GM18870 (cell line): ENCODE results near the gene HES7.

Experiments used
- ATAC-seq: cut with Tn5 transposase; IDR thresholded peaks from one replicate; pipeline ENCODE4 v1.9.1; 2021; ENCODE audit warnings: moderate library complexity; ENCODE audit not compliant: unreplicated experiment

The HES7 gene

DNA sequence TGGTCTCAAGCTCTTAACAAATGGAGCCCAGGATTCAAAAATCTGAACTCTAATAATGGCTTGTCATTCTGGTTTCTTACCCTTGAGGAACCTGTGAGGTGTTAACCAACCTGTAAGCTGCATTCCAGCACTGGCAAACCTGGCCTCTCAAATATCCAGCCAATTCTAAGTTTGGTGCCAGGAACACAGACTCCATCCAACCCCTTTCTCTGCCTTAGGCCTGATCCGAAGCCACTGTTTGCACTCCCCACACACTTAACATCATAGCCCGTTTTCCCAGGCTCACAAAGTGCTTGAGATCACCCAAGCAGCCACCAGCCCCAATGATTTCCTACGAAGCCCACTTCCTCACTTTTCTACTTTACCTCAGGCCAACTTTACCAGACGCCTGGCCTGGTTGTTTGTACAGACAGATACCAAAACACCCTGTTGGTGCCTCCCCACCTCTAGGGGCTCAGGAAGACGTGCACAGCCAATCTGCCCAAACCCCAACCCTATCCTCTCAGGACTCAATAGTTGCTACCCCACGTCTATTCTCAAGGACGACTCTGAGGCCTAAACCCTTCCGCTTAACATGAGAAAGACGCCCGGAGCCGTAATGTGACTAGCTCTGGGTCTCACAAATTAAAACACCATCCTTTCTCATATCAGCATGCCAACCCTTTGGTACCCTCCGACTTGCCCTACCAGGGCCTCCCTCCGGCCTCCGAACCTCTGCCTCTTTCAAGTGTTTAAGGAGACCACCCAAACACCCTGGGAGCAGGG, 31.5 kb upstream of the HES7 start:
- no peak for ATAC-seq

DNA sequence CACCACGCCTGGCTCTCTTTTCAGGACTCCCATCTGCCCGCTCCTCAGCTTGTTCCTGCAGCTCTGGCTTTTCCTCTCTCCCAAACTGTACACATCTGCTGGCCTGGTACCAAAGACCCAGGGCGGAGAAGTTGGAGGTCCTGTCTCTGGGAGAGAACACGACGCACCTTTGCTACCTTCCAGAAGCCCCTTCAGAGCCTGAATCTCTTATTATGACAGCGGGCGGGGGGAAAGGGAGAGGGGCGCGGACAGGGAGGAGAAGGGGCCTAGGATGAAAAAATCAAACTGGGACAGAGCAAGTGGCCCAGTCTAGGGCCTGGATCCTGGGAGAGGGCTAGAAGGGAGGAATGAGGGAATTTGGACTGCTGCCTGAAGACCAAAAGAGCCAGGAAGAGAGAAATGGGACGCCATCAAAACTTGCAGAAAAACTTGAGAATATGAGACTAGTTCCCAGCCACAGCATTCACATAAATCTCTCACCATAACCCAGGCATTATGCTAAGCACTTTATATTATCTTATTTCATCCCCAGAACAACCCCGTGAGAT, 30.8 kb upstream of the HES7 start:
- no peak for ATAC-seq

DNA sequence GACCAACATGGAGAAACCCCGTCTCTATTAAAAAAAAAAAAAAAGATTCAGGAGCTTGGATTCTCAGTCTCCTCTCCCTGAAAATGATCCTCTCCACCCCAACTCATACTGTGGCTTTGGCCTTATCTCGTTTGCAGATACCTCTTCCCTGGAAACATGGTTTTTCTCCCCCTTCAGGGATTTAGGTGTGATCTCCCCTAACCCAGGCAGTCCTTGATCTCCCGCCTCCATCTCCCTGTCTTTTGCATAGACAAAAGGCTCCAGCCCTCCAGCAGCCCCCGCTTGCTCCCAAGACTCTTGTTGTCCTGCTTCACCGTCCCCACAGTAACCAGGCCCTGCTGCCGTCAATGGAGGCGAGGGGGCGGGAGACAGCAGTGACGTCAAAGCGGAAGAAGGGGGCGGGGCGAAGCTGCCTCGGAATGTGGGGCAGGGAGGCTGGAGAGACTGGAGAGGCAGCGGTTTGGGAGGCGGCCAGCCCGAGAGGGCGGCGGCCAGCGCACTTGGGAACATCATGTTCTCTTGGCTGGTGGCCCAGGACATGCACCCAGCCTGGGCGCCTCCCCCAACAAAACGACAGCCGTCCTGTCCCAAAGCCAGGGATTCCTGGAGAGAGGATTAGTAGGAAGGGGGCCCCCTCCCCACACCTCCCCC, 30.2 kb upstream of the HES7 start:
- no peak for ATAC-seq

DNA sequence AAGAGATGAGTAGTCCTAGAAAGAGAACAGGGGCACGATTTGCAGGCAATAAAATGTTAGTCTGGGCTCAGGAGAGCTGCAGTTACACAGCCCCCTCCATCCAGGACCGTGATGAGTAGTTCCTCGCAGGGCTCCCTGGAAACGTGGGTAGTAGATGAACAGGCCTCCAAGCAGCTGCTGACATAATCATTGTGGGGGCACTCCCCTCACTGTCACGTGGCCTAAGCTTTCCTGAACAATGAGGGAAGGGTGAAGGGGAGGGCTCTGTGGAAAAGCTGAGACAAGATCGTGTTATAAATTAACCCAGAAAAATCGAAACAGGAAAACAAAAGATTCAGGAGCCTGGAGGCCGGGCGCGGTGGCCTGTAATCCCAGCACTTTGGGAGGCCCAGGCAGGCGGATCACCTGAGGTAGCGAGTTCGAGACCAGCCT, 29.6 kb upstream of the HES7 start:
- ATAC-seq = no peak

DNA sequence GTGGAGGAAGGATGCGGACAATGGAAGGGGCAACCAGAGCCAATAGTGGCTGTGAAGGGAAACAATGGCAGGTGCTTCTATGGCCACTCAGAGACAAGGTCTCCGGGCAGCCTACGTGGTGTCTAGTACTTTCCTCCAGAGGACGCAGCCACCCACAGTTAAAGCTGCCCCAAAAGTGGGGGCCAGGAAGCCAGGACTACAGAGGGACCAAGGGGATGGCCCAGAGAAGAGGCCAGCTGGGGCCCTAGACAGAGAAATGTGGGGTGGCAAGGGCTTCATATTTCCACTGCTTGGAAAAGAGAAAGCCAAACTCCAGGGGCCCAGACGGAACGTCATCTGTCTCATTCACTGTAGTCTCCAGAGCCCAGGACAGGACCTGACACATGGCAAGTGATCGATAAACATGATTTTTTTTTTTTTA, 29.1 kb upstream of the HES7 start:
- ATAC-seq = no peak

DNA sequence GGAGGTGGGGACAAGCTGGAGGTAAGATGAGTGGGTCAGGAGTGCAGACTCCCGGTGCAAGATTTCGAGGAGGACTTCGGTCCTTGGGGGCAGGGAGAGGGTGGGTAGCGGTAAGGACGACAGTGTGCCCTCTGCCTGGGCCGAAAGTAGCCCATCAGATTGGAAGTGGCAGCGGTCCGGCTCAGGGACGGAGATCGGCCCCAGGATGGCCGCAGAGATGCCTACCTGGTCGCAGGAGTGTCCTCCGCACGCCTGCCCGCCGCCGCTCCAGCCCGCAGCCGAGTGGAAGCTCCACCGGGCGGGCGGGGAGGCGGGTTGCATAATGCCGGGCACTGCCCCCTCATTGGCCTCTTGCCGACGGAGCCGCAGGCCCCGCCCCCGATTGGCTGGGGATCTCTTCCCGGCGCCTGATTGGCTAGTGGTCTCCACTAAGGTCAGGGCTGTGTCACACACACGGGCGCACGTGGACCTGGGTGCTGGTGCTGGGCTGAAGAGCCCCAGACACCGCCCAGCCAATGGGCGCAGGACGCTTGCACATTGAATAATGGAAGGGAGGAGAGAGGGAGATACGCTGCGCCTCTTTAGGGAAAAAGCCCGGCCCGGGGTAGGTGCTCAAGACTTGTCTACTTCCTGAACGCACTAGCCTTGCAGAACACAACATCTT, 28.3 kb upstream of the HES7 start, which contains the start of gene PER1:
PER1 (minus strand) TSS at position 293 of the 664 bp plus-strand sequence. CDS start 1,698 bp downstream, outside the sequence.
- ATAC-seq = no peak

DNA sequence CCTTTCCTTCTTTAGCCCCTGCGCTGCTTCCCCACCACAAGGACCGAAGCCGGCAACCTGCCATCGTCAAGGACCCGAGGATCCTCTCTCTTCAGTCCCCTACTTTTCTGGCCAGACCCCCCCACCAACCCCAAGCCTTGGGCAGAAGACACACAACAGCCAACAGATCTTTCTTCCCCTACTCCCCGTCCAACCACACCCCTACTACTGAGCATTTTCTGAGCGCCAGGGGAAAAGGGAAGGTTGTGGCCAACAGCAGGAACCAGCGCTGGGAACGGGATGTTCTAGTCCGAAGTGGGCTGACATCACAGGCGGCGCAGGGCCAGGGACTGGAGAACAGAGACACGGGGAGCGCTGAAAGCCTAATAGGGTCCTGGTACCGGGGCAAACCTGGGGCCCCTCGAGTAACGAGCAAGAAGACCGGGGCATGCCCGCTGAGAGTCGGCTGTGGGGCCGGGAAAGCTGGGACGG, 27.8 kb upstream of the HES7 start:
- no peak for ATAC-seq

DNA sequence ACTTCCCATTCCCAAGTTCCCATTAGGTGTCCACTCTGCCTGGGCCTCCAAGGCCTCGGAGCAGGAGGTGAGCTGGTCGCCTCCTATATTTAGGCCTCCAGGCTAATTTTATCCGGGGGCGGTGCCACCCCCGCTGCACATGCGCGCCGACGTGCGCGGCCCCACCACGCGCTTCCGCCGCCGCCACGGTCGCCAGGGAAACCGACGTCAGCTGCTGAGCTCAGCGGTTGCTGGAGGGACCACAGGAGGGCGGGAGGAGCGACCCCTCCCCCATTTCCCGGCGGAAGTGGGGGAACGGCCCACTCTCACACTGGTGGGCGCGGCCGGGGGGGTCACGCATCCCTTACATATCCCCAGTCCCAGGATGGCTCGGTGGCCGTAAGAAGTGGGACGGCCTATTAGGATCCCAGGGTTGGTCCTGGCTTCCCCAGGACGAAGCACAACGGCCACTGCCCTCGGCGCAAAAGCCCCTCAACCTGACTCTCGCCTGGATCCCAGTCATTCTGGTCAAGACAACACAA, 27.3 kb upstream of the HES7 start:
- ATAC-seq = no peak

DNA sequence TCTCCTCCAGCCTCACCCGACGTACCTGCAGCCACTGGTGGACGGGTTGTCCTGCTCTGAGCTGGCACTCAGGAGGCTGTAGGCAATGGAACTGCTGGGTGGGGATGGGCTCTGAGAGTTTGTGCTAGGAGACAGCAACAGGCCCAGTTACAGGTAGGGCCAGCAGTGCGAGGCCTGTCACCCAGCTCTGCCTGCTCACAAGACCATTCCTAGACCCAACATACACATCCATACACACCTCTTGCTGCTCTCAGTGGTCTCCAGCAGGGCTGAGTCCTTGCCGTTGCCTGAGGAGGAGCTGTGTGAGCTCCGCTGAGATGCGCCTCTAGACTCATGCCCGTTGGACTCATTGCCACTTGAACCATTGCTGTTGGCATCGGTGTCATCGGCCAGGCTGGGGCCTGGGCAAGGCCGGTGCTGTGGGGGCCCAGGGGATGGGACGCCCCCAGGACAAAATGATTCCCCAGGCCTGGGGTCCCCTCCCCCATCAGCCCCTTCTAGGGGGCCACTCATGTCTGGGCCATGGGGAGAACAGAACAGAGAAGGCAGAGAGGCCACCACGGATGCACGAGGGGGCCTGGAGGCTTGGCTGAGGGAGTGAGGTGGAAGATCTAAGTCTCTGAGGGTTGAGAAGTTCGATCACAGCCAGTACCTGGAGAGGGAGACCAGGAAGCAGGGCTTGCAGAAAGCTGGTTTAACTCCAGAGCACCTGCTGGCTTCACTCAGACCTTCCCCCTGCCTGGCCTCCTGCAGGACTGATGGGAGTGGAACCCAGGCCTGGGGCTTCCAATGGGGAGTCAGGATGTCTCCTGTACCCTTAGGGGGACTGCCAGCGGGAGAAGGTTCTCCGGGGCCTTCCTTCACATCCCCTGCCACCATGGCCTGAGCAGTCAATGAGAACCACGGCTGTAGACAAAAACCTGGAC, 26.6 kb upstream of the HES7 start:
- ATAC-seq = no peak

DNA sequence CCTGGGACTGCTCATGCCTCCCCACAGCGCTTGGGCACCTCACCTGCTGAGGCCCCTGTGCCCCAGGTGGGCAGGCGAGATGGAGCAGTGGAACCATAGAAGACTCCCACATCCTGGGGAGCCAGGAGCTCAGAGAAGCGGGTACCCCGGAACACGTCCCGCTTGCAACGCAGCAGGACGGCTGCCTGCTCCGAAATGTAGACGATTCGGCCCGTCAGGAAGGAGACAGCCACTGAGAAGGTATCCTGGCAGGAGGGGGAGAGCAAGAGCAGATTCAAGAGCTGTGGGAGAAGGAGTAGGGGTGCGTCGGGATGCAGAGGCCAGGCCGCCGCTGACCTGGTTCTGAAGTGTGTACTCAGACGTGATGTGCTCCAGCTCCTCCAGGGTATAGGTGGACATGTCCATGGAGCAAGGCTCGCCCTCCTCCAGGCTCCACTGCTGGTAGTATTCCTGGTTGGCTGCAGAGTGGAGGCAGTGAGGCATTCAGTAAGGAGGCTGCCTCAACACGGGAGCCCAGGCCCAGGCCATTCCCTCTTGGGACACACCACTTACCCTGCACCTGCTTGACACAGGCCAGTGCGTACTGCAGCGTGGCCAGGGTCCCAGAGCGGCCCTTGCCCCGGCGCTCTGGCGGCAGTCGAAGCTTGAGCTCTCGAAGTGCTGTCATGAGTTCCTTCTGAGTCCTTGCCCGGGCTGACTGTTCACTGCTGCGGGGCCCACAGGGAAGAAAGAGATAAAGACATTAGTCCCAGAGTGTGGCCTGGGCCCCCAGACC, 25.7 kb upstream of the HES7 start:
- no peak for ATAC-seq

DNA sequence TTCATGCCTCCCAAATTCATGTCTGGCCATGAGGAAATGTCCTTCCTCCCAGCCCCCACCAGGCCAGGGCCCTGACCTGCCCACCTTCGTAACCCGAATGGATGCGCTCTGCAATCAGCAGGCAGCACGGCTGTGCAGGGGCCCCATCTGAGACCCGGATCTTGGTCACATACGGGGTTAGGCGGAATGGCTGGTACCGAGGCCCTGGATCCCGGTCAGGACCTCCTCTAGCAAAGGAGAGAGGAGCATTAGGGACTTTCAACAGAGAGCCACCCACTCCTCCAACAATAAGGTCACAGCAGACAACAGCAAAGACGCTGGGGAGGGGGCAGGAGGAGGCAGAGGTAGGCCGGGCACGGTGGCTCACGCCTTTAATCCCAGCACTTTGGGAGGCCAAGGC, 24.7 kb upstream of the HES7 start:
- no peak for ATAC-seq

DNA sequence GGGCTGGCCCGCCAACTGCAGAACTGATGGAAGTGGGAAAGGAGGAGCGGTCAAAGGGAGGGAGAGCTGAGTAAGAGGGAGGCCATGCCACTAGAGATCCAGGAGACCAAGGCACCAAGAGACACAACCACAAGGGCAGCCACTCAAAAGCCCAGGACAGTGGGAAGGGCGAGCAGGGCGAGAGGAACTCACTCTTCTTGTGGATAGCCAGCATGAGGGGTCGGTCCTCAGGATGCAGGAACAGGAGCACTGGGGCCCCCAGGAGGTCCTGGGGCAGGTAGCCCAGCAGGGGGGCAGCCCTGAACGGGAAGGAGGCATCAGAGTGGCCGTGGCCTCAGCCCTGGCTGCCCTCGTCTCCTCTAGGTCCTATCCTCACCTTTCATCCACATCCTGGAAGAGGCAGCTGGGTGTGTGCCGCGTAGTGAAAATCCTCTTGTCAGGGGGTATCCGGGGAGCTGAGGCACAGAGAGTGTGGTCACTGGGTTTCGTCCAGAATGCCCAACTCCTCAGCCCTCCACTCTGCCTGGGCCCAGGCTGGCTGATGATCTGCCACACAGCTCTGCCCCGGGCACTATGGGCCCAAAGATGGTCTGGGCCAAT, 24.0 kb upstream of the HES7 start:
- ATAC-seq = no peak

DNA sequence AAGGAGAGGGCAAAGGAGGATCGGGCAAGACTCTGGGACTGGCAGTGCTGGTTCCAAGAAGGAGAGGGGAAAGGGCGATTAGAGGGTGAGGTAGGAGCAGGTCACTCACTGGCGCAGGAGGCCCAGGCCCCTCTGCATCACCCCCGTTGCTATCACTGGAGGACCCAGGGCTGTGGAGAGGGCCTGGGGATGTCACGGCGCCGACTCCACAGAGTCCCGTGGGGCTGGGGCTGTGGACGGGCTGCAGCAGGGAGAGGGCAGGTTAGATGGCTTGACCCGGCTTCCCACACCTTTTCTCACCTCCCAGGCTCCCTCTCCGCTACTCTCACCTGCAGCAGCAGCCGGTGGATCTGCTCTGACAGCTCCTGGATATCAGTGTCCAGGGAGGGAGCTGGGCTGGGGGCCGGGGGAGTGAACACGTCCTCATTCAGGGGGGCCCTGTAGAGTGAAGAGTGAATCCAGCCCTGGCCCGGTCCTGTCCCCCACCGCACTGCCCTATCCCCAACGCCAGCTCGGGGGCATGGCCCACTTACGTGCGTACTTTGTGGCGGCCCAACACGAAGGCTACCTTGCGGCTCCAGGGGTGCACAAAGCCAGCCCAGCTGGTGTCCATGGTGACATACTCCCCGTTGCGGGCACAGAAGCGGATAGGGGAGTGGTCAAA, 23.4 kb upstream of the HES7 start:
- no peak for ATAC-seq

DNA sequence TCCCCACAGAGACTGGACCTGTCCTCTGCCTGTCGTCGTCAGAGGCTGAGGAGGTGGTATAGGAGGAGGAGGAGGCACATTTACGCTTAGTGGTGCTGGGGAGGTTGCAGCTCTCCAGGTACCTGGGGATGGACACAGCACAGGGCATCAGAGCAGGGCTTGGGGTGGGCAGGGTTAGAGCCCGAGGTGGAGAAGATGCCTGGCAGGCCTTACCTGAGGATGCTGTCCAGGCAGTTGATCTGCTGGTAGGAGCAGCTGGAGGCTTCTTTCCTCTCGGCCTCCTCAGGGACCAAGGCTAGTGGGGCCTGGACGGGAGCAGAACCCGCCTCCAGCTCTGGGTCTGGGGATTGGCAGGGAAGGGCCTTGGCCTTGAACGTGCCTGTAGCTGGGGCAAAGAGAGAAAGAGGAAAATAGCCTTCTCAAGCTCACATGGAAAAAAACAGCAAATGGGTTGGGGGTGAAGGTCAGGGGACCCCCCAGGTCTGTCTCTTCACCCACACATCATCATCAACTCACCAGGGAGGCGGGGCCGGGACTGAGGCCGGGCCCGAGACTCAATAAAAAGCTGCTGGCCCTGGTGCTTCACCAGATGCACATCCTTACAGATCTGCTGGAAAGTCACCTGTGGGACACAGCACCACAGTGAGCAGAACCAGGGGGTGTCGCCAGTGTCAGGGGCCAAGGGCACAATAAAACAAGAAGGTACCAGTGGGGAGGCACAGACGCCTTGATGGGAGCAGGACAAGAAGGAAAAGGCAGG, 22.7 kb upstream of the HES7 start:
- no peak for ATAC-seq

DNA sequence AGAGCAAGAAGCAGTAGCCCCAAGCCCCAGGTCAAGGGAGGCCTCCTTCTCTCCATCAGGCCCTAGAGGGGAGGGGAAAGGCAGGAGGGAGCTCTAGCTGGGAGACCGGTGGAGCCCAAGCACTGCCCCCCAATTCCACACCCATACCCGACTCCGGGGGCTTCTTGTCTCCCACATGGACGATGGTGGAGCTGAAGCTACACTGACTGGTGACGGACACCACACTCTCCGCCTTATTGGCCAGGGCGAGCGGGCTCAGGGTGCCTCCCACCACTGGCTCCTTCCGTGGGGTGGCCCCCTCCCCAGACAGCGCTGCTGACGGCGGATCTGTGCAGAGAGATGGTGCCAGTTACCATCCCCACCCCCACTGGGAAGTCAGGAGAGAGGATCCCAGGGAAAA, 21.9 kb upstream of the HES7 start:
- no peak for ATAC-seq

DNA sequence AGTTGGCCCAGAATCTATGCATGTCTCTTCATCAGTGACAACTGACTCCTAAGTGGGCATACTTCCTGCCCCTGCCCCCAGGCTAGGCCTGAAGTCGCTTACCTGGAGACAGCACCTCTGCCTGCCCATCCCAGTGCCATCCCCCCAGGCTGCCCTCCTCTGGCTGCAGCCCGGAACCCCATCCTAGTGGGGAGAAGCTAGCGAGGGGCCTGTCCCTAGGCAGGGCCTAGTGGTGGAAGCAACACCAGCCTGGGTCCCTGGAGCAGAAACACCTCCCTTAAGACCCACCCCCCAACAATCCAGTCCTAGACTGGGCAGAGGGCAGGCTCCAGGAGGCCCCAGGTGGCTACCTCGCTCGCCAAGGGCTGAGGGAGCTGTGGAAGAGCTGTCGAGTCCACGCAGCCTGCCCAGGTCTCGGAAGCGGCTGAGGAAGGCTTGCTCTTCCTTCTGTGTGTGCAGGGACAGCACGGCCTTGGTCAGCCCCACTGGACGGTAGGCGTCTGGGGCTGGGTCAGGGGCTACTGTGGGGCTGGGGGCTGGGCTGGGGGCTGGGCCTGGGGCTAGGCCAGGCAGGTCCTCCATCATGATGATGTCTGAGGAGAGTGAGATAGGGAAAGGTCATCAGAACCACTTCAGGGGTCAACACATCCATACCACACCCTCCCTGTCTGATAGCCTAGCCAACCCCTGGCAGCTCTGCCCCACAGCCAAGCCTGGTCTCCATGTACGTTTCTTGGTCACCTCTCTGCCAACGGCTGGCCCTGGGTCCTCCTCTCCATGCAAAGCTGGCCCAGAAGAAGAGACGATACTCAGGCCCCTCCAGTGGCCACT, 20.7 kb upstream of the HES7 start:
- ATAC-seq = no peak
